Smooth muscle cell (in vitro differentiated cells): ENCODE results near the gene MRPL20. TPM values are rescaled to one million over a fixed set of nuclear protein-coding genes. Genes with fewer than 3 reads are reported as not detected.

ENCODE experiments used
- DNase-seq: peaks from one replicate; lab custom pipeline; 2025; ENCODE audit not compliant: unreplicated experiment; lab: John Stamatoyannopoulos, UW
- H2AFZ ChIP-seq: fragments of 200-600 bp; sonication (generic); 2 replicates; pipeline ENCODE4 v1.6.0; 2016; ENCODE audit warnings: antibody characterized with exemption, low read depth, mild to moderate bottlenecking
- H3F3A ChIP-seq: fragments of 200-600 bp; sonication (generic); 2 replicates; pipeline ENCODE4 v1.6.0; 2017; ENCODE audit warnings: antibody characterized with exemption, low read depth
- H3K27ac ChIP-seq: fragments of 200-600 bp; sonication (generic); 2 replicates; pipeline ENCODE4 v1.5.1; 2016; ENCODE audit warnings: low read depth, mild to moderate bottlenecking
- H3K27me3 ChIP-seq: fragments of 200-600 bp; sonication (generic); 2 replicates; pipeline ENCODE4 v1.6.1; 2016; ENCODE audit warnings: low read depth, mild to moderate bottlenecking
- H3K36me3 ChIP-seq: fragments of 200-600 bp; sonication (generic); 2 replicates; pipeline ENCODE4 v1.5.1; 2016; ENCODE audit warnings: low read depth
- H3K4me1 ChIP-seq: fragments of 200-600 bp; sonication (generic); 2 replicates; pipeline ENCODE4 v1.5.1; 2016; ENCODE audit warnings: low read depth
- H3K4me2 ChIP-seq: fragments of 200-600 bp; sonication (generic); 2 replicates; pipeline ENCODE4 v1.6.0; 2016; ENCODE audit warnings: mild to moderate bottlenecking
- H3K4me3 ChIP-seq: fragments of 200-600 bp; sonication (generic); 2 replicates; pipeline ENCODE4 v1.5.1; 2016; ENCODE audit warnings: mild to moderate bottlenecking
- H3K79me2 ChIP-seq: fragments of 200-600 bp; sonication (generic); 2 replicates; pipeline ENCODE4 v1.6.0; 2016; ENCODE audit warnings: low read depth, mild to moderate bottlenecking
- H3K9ac ChIP-seq: fragments of 200-600 bp; sonication (generic); 2 replicates; pipeline ENCODE4 v1.6.0; 2016; ENCODE audit warnings: low read depth
- H3K9me3 ChIP-seq: fragments of 200-600 bp; sonication (generic); replicated peaks from 2 replicates; pipeline ENCODE4 v1.5.1; 2016; ENCODE audit warnings: low read depth
- H4K20me1 ChIP-seq: fragments of 200-600 bp; sonication (generic); 2 replicates; pipeline ENCODE4 v1.6.0; 2016; ENCODE audit warnings: low read depth
- WGBS: methylation state at CpG from one replicate; pipeline ENCODE4 v1.1.7; 2016; ENCODE audit warnings: low lambda C conversion rate; 5-methylcytosine and 5-hydroxymethylcytosine counted together
- polyA plus RNA-seq: library from polyadenylated mRNA; unstranded; fragments of >200 nt; fragmentation: Nextera tagmentation; extraction: Ambion mirVana; gene quantifications from 2 replicates; pipeline ENCODE4 v1.2.1, GENCODE V29; 2016
- total RNA-seq: library from RNA; depleted of rRNA; stranded (reverse); fragments of >200 nt; gene quantifications from 2 replicates; pipeline ENCODE4 v1.2.3, GENCODE V29; 2014
- TF ChIP-seq, protein P1 (sequence below): fragments of 200-600 bp; sonication (generic); IDR thresholded peaks from 2 replicates; pipeline ENCODE4 v1.5.1; 2017; ENCODE audit warnings: borderline replicate concordance, mild to moderate bottlenecking, antibody characterized with exemption; ENCODE audit not compliant: insufficient read depth, poor library complexity, severe bottlenecking

MRPL20 gene
- total and polyA plus RNA-seq, 2 experiments from 2014 or later = 99.6 to 147 TPM

DNA sequence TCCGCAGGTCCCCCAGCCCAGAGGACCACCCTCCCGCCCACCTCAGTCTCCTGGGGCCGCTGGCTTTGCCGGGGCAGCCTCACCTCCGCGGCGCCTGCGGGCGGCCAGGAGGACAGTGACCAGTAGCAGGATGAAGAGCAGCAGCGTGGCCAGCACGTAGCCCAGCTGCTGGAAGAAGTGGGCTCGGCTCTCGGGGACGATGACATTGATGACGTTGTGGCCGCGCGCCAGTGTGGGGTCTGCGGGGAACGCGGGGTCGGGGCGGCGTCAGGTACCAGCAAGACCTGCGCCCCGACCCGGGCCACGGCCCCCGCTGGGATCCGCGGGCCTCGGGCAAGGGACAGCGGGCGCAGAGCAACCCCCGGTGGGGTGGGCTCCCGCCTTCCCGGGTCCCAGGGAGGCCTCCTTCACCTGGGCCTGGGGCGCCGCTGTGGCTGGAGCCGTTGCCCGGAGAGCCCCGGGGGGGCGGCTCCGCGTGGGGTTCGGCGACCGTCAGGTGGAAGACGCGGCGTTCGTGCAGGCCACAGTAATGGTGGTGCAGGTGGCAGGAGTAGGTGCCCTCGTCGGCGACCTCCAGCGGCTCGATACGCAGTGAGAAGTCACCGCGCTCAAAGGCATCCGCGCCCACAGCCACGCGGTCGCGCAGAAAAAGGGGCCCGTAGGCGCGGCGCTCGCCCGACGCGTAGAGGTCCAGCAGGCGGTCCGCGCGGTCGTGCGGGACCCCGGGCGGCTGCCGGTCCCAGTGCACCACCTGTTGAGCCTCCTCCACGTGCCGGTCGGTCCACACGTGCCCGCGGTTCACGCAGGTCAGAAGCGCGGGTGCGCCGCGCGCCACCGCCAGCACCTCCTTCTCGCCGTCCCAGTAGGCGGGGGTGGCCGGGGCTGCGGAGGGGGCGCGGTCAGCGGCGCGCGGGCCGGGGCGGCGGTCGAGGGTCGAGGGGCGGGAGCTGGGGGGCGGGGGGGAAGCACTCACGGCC is 52.5 kb downstream of the MRPL20 start:
- Histone ChIP-seq H3F3A (peaks cover 24% of the 10 kb centered on the region), H3K79me2 (peaks cover 51% of the 10 kb centered on the region), H2AFZ (no peak overlapping the region), H3K4me3 (no peak overlapping the region), H4K20me1 (peaks cover 63% of the 10 kb centered on the region), H3K9ac (no peak overlapping the region), H3K27ac (no peak overlapping the region), H3K27me3 (no peaks in the 10 kb centered on the region), H3K36me3 (no peaks in the 10 kb centered on the region), H3K4me1 (peaks cover 31% of the 10 kb centered on the region), H3K4me2 (peak overlapping the region; percentile 92), H3K9me3 (no peaks in the 10 kb centered on the region)
- 67% methylated on average over 76 of the region's 116 CpGs for WGBS
- TF ChIP-seq, protein P1, sequence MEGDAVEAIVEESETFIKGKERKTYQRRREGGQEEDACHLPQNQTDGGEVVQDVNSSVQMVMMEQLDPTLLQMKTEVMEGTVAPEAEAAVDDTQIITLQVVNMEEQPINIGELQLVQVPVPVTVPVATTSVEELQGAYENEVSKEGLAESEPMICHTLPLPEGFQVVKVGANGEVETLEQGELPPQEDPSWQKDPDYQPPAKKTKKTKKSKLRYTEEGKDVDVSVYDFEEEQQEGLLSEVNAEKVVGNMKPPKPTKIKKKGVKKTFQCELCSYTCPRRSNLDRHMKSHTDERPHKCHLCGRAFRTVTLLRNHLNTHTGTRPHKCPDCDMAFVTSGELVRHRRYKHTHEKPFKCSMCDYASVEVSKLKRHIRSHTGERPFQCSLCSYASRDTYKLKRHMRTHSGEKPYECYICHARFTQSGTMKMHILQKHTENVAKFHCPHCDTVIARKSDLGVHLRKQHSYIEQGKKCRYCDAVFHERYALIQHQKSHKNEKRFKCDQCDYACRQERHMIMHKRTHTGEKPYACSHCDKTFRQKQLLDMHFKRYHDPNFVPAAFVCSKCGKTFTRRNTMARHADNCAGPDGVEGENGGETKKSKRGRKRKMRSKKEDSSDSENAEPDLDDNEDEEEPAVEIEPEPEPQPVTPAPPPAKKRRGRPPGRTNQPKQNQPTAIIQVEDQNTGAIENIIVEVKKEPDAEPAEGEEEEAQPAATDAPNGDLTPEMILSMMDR = no peak
- DNase-seq = no peak

DNA sequence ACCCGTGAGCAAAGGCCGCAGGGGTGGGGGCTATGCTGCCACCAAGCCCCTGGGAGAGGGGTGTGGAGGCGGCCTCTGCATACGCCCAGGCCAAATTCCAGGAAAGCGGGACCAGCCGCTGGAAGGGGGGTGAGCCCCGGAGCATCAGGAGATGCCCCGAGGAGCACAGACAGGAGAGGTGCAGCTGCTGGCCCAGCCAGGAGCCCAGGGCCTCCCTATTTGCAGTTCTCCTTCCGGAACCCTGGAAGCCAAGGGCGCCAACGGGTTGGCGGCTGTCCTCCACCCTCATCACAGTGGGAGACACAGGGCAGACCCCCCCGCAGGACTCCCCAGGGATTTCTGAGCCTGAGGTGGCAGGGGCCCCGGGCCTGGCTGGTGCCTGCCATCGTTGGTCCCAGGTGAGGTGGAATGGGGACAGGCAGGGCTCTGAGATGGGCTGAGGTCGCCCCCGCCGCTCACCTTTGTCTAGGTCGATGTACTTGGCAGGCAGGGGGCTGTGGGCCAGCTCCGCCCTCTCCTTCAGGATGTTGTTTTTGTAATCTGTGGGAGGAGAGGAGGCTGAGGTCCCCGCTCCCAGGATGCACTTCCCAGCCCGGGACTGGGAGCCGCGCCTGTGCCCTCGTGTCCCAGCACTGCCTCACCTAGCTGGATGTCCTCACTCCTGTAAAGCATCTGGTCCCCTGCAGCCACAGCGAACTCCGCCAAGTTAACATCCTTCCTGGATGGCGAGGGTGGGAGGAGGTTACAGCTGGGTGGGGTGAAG is 53.5 kb downstream of the MRPL20 start:
- WGBS = 81% methylated on average over 20 of the region's 28 CpGs
- no peak overlapping the region for H3K4me2 ChIP-seq

DNA sequence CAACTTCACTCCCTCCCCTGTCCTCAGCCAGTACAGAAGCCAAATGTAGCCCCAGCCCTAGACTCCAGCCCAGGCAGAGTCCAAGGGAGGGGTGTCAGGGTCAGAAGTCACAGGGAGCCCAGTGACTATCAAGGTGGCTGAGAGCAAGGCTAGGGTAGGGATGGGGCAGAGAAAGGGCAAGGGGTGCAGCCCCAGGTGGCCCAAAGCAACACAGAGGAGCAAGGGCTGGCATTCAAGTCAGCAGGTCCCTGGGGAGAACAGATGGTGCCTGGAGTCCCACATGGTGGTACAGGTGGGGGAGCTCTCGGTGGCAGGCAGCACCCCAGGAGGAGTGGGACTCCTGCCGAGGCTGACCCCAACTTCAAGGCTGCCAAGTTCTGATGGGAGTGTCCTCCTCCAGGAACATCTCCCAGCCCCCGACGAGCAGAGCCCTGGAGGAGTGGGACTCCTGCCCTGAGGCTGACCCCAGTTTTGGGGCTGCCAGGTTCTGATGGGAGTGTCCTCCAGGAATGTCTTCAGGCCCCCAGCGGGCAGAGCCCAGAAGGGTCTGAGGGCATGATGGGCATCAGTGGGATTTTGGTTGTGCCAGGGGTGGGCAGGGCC is 54.2 kb downstream of the MRPL20 start:
- H3K27ac ChIP-seq = peak overlapping the region; percentile 48
- no peaks in the 10 kb centered on the region for H3K36me3 ChIP-seq
- H3K9me3 ChIP-seq = no peaks in the 10 kb centered on the region
- TF ChIP-seq, protein P1 = no peak
- H4K20me1 ChIP-seq = peaks cover 70% of the 10 kb centered on the region
- H3F3A ChIP-seq = peaks cover 21% of the 10 kb centered on the region
- no peaks in the 10 kb centered on the region for H3K27me3 ChIP-seq
- WGBS = 57% methylated on average over 5 of the region's 5 CpGs
- H3K9ac ChIP-seq = no peak overlapping the region
- H3K4me3 ChIP-seq = no peak overlapping the region
- H3K4me2 ChIP-seq = peak overlapping the region; percentile 68
- DNase-seq = no peak
- H2AFZ ChIP-seq = no peak overlapping the region
- H3K4me1 ChIP-seq = peaks cover 31% of the 10 kb centered on the region
- H3K79me2 ChIP-seq = peaks cover 59% of the 10 kb centered on the region

More for the DNA sequence above, 53.5 kb downstream of the MRPL20 start:
- no peak overlapping the region for H2AFZ ChIP-seq
- H3K27ac ChIP-seq = peak overlapping the region; percentile 2
- H3F3A ChIP-seq = peaks cover 21% of the 10 kb centered on the region
- TF ChIP-seq, protein P1 = no peak
- no peak overlapping the region for H3K4me3 ChIP-seq
- peaks cover 63% of the 10 kb centered on the region for H4K20me1 ChIP-seq
- no peak overlapping the region for H3K9ac ChIP-seq
- H3K4me1 ChIP-seq = peaks cover 26% of the 10 kb centered on the region
- peaks cover 53% of the 10 kb centered on the region for H3K79me2 ChIP-seq
- DNase-seq = no peak
- H3K9me3 ChIP-seq = no peaks in the 10 kb centered on the region
- H3K27me3 ChIP-seq = no peaks in the 10 kb centered on the region
- no peaks in the 10 kb centered on the region for H3K36me3 ChIP-seq

Other genes with a start within 250 kb of the MRPL20 start
- not detected in 2 replicates for gene TTLL10, start 233.4 kb downstream of the MRPL20 start, total RNA-seq
- 0.45 TPM in 1 of 2 replicates, not detected in the other for gene TTLL10, start 233.4 kb downstream of the MRPL20 start, polyA plus RNA-seq
- 1.9 and 4.8 TPM in 2 replicates for gene TNFRSF18, start 200.7 kb downstream of the MRPL20 start, total RNA-seq
- 12.2 and 15.8 TPM in 2 replicates for gene TNFRSF18, start 200.7 kb downstream of the MRPL20 start, polyA plus RNA-seq
- gene TNFRSF4, start 193.1 kb downstream of the MRPL20 start, total RNA-seq = 0.54 TPM in 1 of 2 replicates, not detected in the other
- gene TNFRSF4, start 193.1 kb downstream of the MRPL20 start, polyA plus RNA-seq = 0.79 TPM in 1 of 2 replicates, not detected in the other
- gene SDF4, start 175.3 kb downstream of the MRPL20 start, total RNA-seq = 75.0 and 94.9 TPM in 2 replicates
- gene SDF4, start 175.3 kb downstream of the MRPL20 start, polyA plus RNA-seq = 263 TPM in 2 replicates
- gene B3GALT6, start 175.1 kb downstream of the MRPL20 start, total RNA-seq = 12.9 and 15.0 TPM in 2 replicates
- gene B3GALT6, start 175.1 kb downstream of the MRPL20 start, polyA plus RNA-seq = 33.2 and 39.3 TPM in 2 replicates
- 1.8 and 1.9 TPM in 2 replicates for gene C1QTNF12, start 160.6 kb downstream of the MRPL20 start, total RNA-seq
- gene C1QTNF12, start 160.6 kb downstream of the MRPL20 start, polyA plus RNA-seq = 5.4 and 12.3 TPM in 2 replicates
- gene UBE2J2, start 133.4 kb downstream of the MRPL20 start, total RNA-seq = 20.5 and 30.2 TPM in 2 replicates
- gene UBE2J2, start 133.4 kb downstream of the MRPL20 start, polyA plus RNA-seq = 72.9 and 84.0 TPM in 2 replicates
- gene SCNN1D, start 126.9 kb downstream of the MRPL20 start, total RNA-seq = 2.0 and 6.7 TPM in 2 replicates
- 5.0 and 6.9 TPM in 2 replicates for gene SCNN1D, start 126.9 kb downstream of the MRPL20 start, polyA plus RNA-seq
- gene ACAP3, start 99.4 kb downstream of the MRPL20 start, total RNA-seq = 29.9 and 33.7 TPM in 2 replicates
- 63.9 and 72.6 TPM in 2 replicates for gene ACAP3, start 99.4 kb downstream of the MRPL20 start, polyA plus RNA-seq
- gene PUSL1, start 98.7 kb downstream of the MRPL20 start, total RNA-seq = 16.7 and 23.6 TPM in 2 replicates
- 31.4 and 34.1 TPM in 2 replicates for gene PUSL1, start 98.7 kb downstream of the MRPL20 start, polyA plus RNA-seq
- 48.5 and 49.3 TPM in 2 replicates for gene INTS11, start 82.6 kb downstream of the MRPL20 start, total RNA-seq
- gene INTS11, start 82.6 kb downstream of the MRPL20 start, polyA plus RNA-seq = 63.1 and 82.1 TPM in 2 replicates
- 13.8 and 16.2 TPM in 2 replicates for gene CPTP, start 82.5 kb downstream of the MRPL20 start, total RNA-seq
- 32.5 and 34.3 TPM in 2 replicates for gene CPTP, start 82.5 kb downstream of the MRPL20 start, polyA plus RNA-seq
- 0.18 and 0.36 TPM in 2 replicates for gene TAS1R3, start 76.0 kb downstream of the MRPL20 start, total RNA-seq
- gene TAS1R3, start 76.0 kb downstream of the MRPL20 start, polyA plus RNA-seq = 0.39 and 0.79 TPM in 2 replicates
- 28.5 and 37.8 TPM in 2 replicates for gene DVL1, start 57.9 kb downstream of the MRPL20 start, total RNA-seq
- 28.7 and 43.5 TPM in 2 replicates for gene DVL1, start 57.9 kb downstream of the MRPL20 start, polyA plus RNA-seq
- 240 and 266 TPM in 2 replicates for gene MXRA8, start 48.7 kb downstream of the MRPL20 start, total RNA-seq
- gene MXRA8, start 48.7 kb downstream of the MRPL20 start, polyA plus RNA-seq = 473 and 597 TPM in 2 replicates
- 60.1 and 81.8 TPM in 2 replicates for gene AURKAIP1, start 32.1 kb downstream of the MRPL20 start, total RNA-seq
- gene AURKAIP1, start 32.1 kb downstream of the MRPL20 start, polyA plus RNA-seq = 214 and 245 TPM in 2 replicates
- gene CCNL2, start 8.0 kb downstream of the MRPL20 start, total RNA-seq = 172 and 180 TPM in 2 replicates
- gene CCNL2, start 8.0 kb downstream of the MRPL20 start, polyA plus RNA-seq = 144 and 226 TPM in 2 replicates
- 5.3 and 10.1 TPM in 2 replicates for gene ANKRD65, start 14.0 kb upstream of the MRPL20 start, total RNA-seq
- 6.1 and 30.1 TPM in 2 replicates for gene ANKRD65, start 14.0 kb upstream of the MRPL20 start, polyA plus RNA-seq
- gene VWA1, start 28.4 kb upstream of the MRPL20 start, total RNA-seq = 25.1 and 29.5 TPM in 2 replicates
- 79.2 and 156 TPM in 2 replicates for gene VWA1, start 28.4 kb upstream of the MRPL20 start, polyA plus RNA-seq
- 0.09 and 0.40 TPM in 2 replicates for gene ATAD3C, start 42.4 kb upstream of the MRPL20 start, total RNA-seq
- gene ATAD3C, start 42.4 kb upstream of the MRPL20 start, polyA plus RNA-seq = 0.86 and 2.6 TPM in 2 replicates
- gene ATAD3B, start 64.5 kb upstream of the MRPL20 start, total RNA-seq = 6.7 and 8.6 TPM in 2 replicates
- 20.2 and 27.4 TPM in 2 replicates for gene ATAD3B, start 64.5 kb upstream of the MRPL20 start, polyA plus RNA-seq
- 14.3 and 16.0 TPM in 2 replicates for gene ATAD3A, start 104.9 kb upstream of the MRPL20 start, total RNA-seq
- gene ATAD3A, start 104.9 kb upstream of the MRPL20 start, polyA plus RNA-seq = 58.0 and 68.7 TPM in 2 replicates
- gene TMEM240, start 133.3 kb upstream of the MRPL20 start, total RNA-seq = 1.9 and 12.2 TPM in 2 replicates
- 2.7 and 4.0 TPM in 2 replicates for gene TMEM240, start 133.3 kb upstream of the MRPL20 start, polyA plus RNA-seq
- gene SSU72, start 167.6 kb upstream of the MRPL20 start, total RNA-seq = 77.3 and 116 TPM in 2 replicates
- gene SSU72, start 167.6 kb upstream of the MRPL20 start, polyA plus RNA-seq = 223 and 231 TPM in 2 replicates
- 3.3 and 9.1 TPM in 2 replicates for gene FNDC10, start 192.8 kb upstream of the MRPL20 start, total RNA-seq
- 14.2 and 22.5 TPM in 2 replicates for gene FNDC10, start 192.8 kb upstream of the MRPL20 start, polyA plus RNA-seq
- gene MIB2, start 208.2 kb upstream of the MRPL20 start, total RNA-seq = 21.9 and 42.7 TPM in 2 replicates
- gene MIB2, start 208.2 kb upstream of the MRPL20 start, polyA plus RNA-seq = 61.2 and 71.2 TPM in 2 replicates
- 81.7 and 89.8 TPM in 2 replicates for gene MMP23B, start 224.9 kb upstream of the MRPL20 start, total RNA-seq
- gene MMP23B, start 224.9 kb upstream of the MRPL20 start, polyA plus RNA-seq = 197 and 218 TPM in 2 replicates